Sigmoid colon (tissue), 7 donors: ENCODE data around the gene PAX5. TPM values are rescaled to one million over a fixed set of nuclear protein-coding genes. Genes with fewer than 3 reads are reported as not detected.

Source experiments
- DNase-seq: peaks from one replicate; pipeline ENCODE4 v3.0.0-alpha.2; 2019
- H3K27ac ChIP-seq, 4 donors: fragments of 200-600 bp; sonication (generic); one replicate each; pipeline ENCODE4 v1.5.1; 2016 to 2019; ENCODE audit warnings: mild to moderate bottlenecking in 1 of 4
- H3K27me3 ChIP-seq, 3 donors: fragments of 200-600 bp; sonication (generic); one replicate each; pipeline ENCODE4 v1.5.1; 2019; ENCODE audit warnings: mild to moderate bottlenecking in 1 of 3
- H3K36me3 ChIP-seq, 4 donors: fragments of 200-600 bp; sonication (generic); one replicate each; pipeline ENCODE4 v1.5.1; 2016 to 2019
- H3K4me1 ChIP-seq, 4 donors: fragments of 200-600 bp; sonication (generic); one replicate each; pipeline ENCODE4 v1.5.1; 2017 to 2019
- H3K4me3 ChIP-seq, 4 donors: fragments of 200-600 bp; sonication (generic); one replicate each; pipeline ENCODE4 v1.5.1; 2017 to 2019; ENCODE audit warnings: mild to moderate bottlenecking in 2 of 4, moderate library complexity in 1 of 4
- H3K9me3 ChIP-seq, 4 donors: fragments of 200-600 bp in 3 of 4; sonication (generic) in 3 of 4; one replicate each; pipeline versions ENCODE4 v1.5.1 to v1.6.1; 2013 to 2019
- CTCF ChIP-seq, 4 experiments: fragments of 450-650 bp in 3 of 4; fragments of 200-600 bp in 1 of 4; IDR thresholded peaks; one replicate each; pipeline ENCODE4 v1.5.1; 2016 to 2019; ENCODE audit warnings: antibody characterized with exemption in 4 of 4, mild to moderate bottlenecking in 3 of 4, moderate library complexity in 2 of 4
- EP300 ChIP-seq, 4 donors: sonication (generic); formaldehyde crosslinking; IDR thresholded peaks; one replicate each; pipeline ENCODE4 v1.6.1; 2017; ENCODE audit warnings: antibody characterized with exemption in 4 of 4
- POLR2A ChIP-seq, 2 donors: fragments of 450-650 bp; IDR thresholded peaks; one replicate each; pipeline ENCODE4 v1.6.1; 2016; ENCODE audit warnings: antibody characterized with exemption in 2 of 2, mild to moderate bottlenecking in 2 of 2, moderate library complexity in 2 of 2
- POLR2AphosphoS5 ChIP-seq, 4 donors: sonication (generic); formaldehyde crosslinking; IDR thresholded peaks; one replicate each; pipeline ENCODE4 v1.6.1; 2017; ENCODE audit warnings: antibody characterized with exemption in 4 of 4
- WGBS, 2 donors: extraction: QIAGEN DNeasy Blood & Tissue Kit; methylation state at CpG; one replicate each; pipeline ENCODE4 v1.1.7; 2013; 5-methylcytosine and 5-hydroxymethylcytosine counted together
- intact Hi-C: fragments of 100-400 bp; cut with DNase I; formaldehyde crosslinking; loops from one replicate; pipeline ENCODE4 v1.15.1; 2023
- polyA plus RNA-seq, 3 donors: library from polyadenylated mRNA; stranded (reverse); fragments of 200-250 nt; gene quantifications; one replicate each; pipeline ENCODE4 v1.2.3, GENCODE V29; 2013
- total RNA-seq, 4 donors: library from RNA; depleted of rRNA; stranded (reverse); fragments of >200 nt; gene quantifications; one replicate each; pipeline ENCODE4 v1.1.0, GENCODE V29; 2016
- donor health status: healthy with polysubstance abuse.
- donor health status: Bipolar disorder and iron deficiency.
- donor health status: healthy.

PAX5 gene
- total and polyA plus RNA-seq, 7 donors: under 0.01 to 20.1 (median 0.23) TPM; not detected in 4

- 56 to 60% methylated on average over 3 of the region's 3 CpGs for WGBS, 2 donors
- Histone ChIP-seq H3K4me1 (no peaks in the 10 kb centered on the region), H3K36me3 (no peaks in the 10 kb centered on the region), H3K27ac (no peak overlapping the region), H3K27me3 (peaks cover 0 to 58% (median 10%) of the 10 kb centered on the region in 3 donors), H3K9me3 (no peaks in the 10 kb centered on the region), H3K4me3 (no peak overlapping the region)
- TF ChIP-seq EP300 (IDR thresholded peaks at IDR 0.05) (no peak), POLR2AphosphoS5 (IDR thresholded peaks at IDR 0.05) (no peak), POLR2A (IDR thresholded peaks at IDR 0.05) (no peak), CTCF (IDR thresholded peaks at IDR 0.05) (no peak)
- intact Hi-C loops: no loop called here
- DNase-seq: no peak
Measured at GRCh38 chr9:37011530-37011929, 22.5 kb downstream of the PAX5 start.

GRCh38 chr9:37010976-37011375, 23.1 kb downstream of the PAX5 start:
- intact Hi-C loops: no loop called here
- WGBS, 2 donors: 55 to 72% methylated on average over 2 of the region's 2 CpGs

GRCh38 chr9:37010180-37010579, 23.9 kb downstream of the PAX5 start:
- Histone ChIP-seq H3K9me3 (no peaks in the 10 kb centered on the region), H3K4me1 (no peaks in the 10 kb centered on the region), H3K36me3 (no peaks in the 10 kb centered on the region), H3K27me3 (peaks cover 0 to 66% (median 10%) of the 10 kb centered on the region in 3 donors), H3K4me3 (no peak overlapping the region), H3K27ac (no peak overlapping the region)
- DNase-seq: no peak
- WGBS, 2 donors: 65 to 74% methylated on average over 7 of the region's 7 CpGs
- no peak for TF ChIP-seq POLR2A (IDR thresholded peaks at IDR 0.05)
- intact Hi-C loops: no loop called here

More at GRCh38 chr9:37010976-37011375, 23.1 kb downstream of the PAX5 start:
- no peak for TF ChIP-seq CTCF (IDR thresholded peaks at IDR 0.05)
- no peak for TF ChIP-seq POLR2AphosphoS5 (IDR thresholded peaks at IDR 0.05)
- TF ChIP-seq EP300 (IDR thresholded peaks at IDR 0.05): no peak
- TF ChIP-seq POLR2A (IDR thresholded peaks at IDR 0.05): no peak
- Histone ChIP-seq H3K4me3 (no peak overlapping the region), H3K9me3 (no peaks in the 10 kb centered on the region), H3K27me3 (peaks cover 0 to 63% (median 10%) of the 10 kb centered on the region in 3 donors), H3K27ac (no peak overlapping the region), H3K36me3 (no peaks in the 10 kb centered on the region), H3K4me1 (no peaks in the 10 kb centered on the region)
- DNase-seq: no peak

GRCh38 chr9:37007295-37007694, 26.8 kb downstream of the PAX5 start:
- Histone ChIP-seq H3K4me3 (no peak overlapping the region), H3K4me1 (peaks cover 0 to 4% (median 0%) of the 10 kb centered on the region in 4 donors), H3K27ac (no peak overlapping the region), H3K27me3 (peaks cover 9 to 79% (median 22%) of the 10 kb centered on the region in 3 donors), H3K36me3 (no peaks in the 10 kb centered on the region), H3K9me3 (no peaks in the 10 kb centered on the region)
- no peak for TF ChIP-seq EP300 (IDR thresholded peaks at IDR 0.05)
- TF ChIP-seq CTCF (IDR thresholded peaks at IDR 0.05): no peak
- no peak for TF ChIP-seq POLR2A (IDR thresholded peaks at IDR 0.05)
- no peak for TF ChIP-seq POLR2AphosphoS5 (IDR thresholded peaks at IDR 0.05)
- DNase-seq: no peak
- WGBS, 2 donors: 86 to 88% methylated on average over 13 of the region's 13 CpGs
- intact Hi-C loops: no loop called here

- DNase-seq: no peak
- WGBS, 2 donors: 62 to 63% methylated on average over 6 of the region's 6 CpGs
- peaks cover 10 to 88% (median 33%) of the 10 kb centered on the region in 3 donors for H3K27me3 ChIP-seq
- no peak for TF ChIP-seq EP300 (IDR thresholded peaks at IDR 0.05)
- intact Hi-C loops: no loop called here
- H3K9me3 ChIP-seq: no peaks in the 10 kb centered on the region
- H3K4me3 ChIP-seq: no peak overlapping the region
- no peaks in the 10 kb centered on the region for H3K36me3 ChIP-seq
- H3K27ac ChIP-seq: no peak overlapping the region
- peaks cover 0 to 5% (median 0%) of the 10 kb centered on the region in 4 donors for H3K4me1 ChIP-seq
Measured at GRCh38 chr9:37005517-37006140, 28.4 kb downstream of the PAX5 start.
